HEK293T (cell line): Measurements from ENCODE around the gene KLHL36.

Experiments
- ELF4 ChIP-seq: fragments of 450-650 bp; IDR thresholded peaks from 2 replicates; pipeline ENCODE4 v1.6.1; 2017; ENCODE audit warnings: antibody characterized with exemption
- ZNF384 ChIP-seq: fragments of 450-650 bp; IDR thresholded peaks from 2 replicates; pipeline ENCODE4 v1.6.1; 2016

- TF ChIP-seq ZNF384 (no peak), ELF4 (no peak)
Observed at GRCh38 chr16:84643180-84643583, 5.1 kb upstream of the KLHL36 start.
